ENCODE results near the gene VIP.
"Not testable (repeated sequence)": the region's sequence is repeated elsewhere in the genome, so short reads cannot be mapped to it uniquely, and the experiment has no call there.

The VIP gene

GRCh38 chr6:152750694-152751093 lies at the start of gene VIP:
VIP (plus strand) TSS chr6:152750797; CDS start chr6:152752178, 1,381 bp downstream.
- Histone ChIP-seq H3K9ac (ENCODE audit: low read depth, low read length) (no peak within 1 kb of the TSS), H3K27ac (ENCODE audit: low read depth, low read length) (no peak within 1 kb of the TSS), H3K36me3 (ENCODE audit: control insufficient read depth, insufficient read depth, low read length) (no peaks in the 10 kb centered on the region), H3K4me3 (ENCODE audit: low read depth, low read length) (no peak within 1 kb of the TSS), H3K4me1 (ENCODE audit: control insufficient read depth, insufficient read depth, low read length) (peaks cover 16% of the 10 kb centered on the region), H3K9me3 (ENCODE audit: control insufficient read depth, insufficient read depth, low read length) (no peaks in the 10 kb centered on the region), H3K27me3 (ENCODE audit: control insufficient read depth, insufficient read depth, low read length) (no peaks in the 10 kb centered on the region)

GRCh38 chr6:152701081-152701862 lies 49.3 kb upstream of the VIP start:
- no peaks in the 10 kb centered on the region for H3K9me3 ChIP-seq (ENCODE audit: control insufficient read depth, insufficient read depth, low read length)
- peak overlapping the region; percentile 8; the same call in 1 of the 2 replicates for H3K9ac ChIP-seq (ENCODE audit: low read depth, low read length)
- no peak overlapping the region for H3K27ac ChIP-seq (ENCODE audit: low read depth, low read length)
- H3K4me3 ChIP-seq (ENCODE audit: low read depth, low read length), result no peak overlapping the region
- H3K36me3 ChIP-seq (ENCODE audit: control insufficient read depth, insufficient read depth, low read length), result no peaks in the 10 kb centered on the region
- peaks cover 16% of the 10 kb centered on the region for H3K4me1 ChIP-seq (ENCODE audit: control insufficient read depth, insufficient read depth, low read length)
- no peaks in the 10 kb centered on the region for H3K27me3 ChIP-seq (ENCODE audit: control insufficient read depth, insufficient read depth, low read length)

DNA sequence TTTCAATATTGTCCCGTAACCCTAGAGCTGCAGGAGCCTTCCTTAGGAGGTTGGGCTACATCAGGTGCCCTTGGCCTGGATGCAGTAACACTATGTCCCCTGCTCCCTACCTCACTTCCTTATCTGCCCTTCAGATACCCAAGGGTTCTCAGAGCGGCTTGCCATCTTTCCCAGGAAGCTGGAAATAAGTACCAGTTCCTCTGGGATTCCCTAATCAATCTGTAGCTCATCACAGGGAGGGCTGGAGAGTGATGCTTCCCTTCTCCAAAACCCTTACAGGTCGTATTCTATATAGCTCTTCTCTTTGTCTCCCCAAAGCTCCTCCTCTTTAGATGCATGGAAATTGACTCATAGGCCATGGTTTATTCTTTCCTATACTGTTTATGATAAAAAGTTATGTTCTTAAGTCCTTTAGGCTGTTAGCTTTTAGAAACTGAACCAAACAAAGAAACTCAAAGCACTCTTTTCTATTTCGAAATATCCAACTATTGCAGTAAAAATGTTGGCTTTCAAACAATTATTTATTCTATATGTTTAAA lies 48.7 kb upstream of the VIP start:
- H3K27me3 ChIP-seq (ENCODE audit: control insufficient read depth, insufficient read depth, low read length), result no peaks in the 10 kb centered on the region
- no peaks in the 10 kb centered on the region for H3K9me3 ChIP-seq (ENCODE audit: control insufficient read depth, insufficient read depth, low read length)
- no peak overlapping the region for H3K4me3 ChIP-seq (ENCODE audit: low read depth, low read length)
- no peaks in the 10 kb centered on the region for H3K36me3 ChIP-seq (ENCODE audit: control insufficient read depth, insufficient read depth, low read length)
- H3K27ac ChIP-seq (ENCODE audit: low read depth, low read length), result no peak overlapping the region
- H3K9ac ChIP-seq (ENCODE audit: low read depth, low read length), result no peak overlapping the region
- peaks cover 16% of the 10 kb centered on the region for H3K4me1 ChIP-seq (ENCODE audit: control insufficient read depth, insufficient read depth, low read length)

DNA sequence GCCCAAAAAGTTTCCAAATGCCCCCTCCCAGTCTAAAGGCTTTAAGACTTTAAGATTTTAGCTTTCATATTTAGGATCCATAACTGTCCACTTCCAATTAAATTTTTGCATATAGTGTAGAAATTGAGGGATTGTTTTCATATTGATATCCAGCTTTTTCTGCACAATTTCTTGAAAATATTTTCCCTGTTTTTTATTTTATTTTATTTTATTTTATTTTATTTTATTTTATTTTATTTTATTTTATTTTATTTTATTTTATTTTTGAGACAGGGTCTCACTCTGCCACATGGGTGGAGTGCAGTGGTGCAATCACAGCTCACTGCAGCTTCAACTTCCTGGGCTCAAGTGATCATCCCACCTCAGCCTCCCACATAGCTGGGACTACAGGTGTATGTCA lies 46.8 kb upstream of the VIP start:
- not testable (repeated sequence) for H3K27me3 ChIP-seq (ENCODE audit: control insufficient read depth, insufficient read depth, low read length); H3K36me3 ChIP-seq (ENCODE audit: control insufficient read depth, insufficient read depth, low read length); H3K9me3 ChIP-seq (ENCODE audit: control insufficient read depth, insufficient read depth, low read length); H3K9ac ChIP-seq (ENCODE audit: low read depth, low read length); H3K4me3 ChIP-seq (ENCODE audit: low read depth, low read length); H3K27ac ChIP-seq (ENCODE audit: low read depth, low read length)
- peaks cover 16% of the 10 kb centered on the region for H3K4me1 ChIP-seq (ENCODE audit: control insufficient read depth, insufficient read depth, low read length)

GRCh38 chr6:152705327-152705726 lies 45.3 kb upstream of the VIP start:
- Histone ChIP-seq H3K9ac (ENCODE audit: low read depth, low read length) (no peak overlapping the region), H3K27ac (ENCODE audit: low read depth, low read length) (no peak overlapping the region), H3K36me3 (ENCODE audit: control insufficient read depth, insufficient read depth, low read length) (no peaks in the 10 kb centered on the region), H3K27me3 (ENCODE audit: control insufficient read depth, insufficient read depth, low read length) (no peaks in the 10 kb centered on the region), H3K9me3 (ENCODE audit: control insufficient read depth, insufficient read depth, low read length) (peaks cover 7% of the 10 kb centered on the region; the same call in 1 of the 2 replicates), H3K4me3 (ENCODE audit: low read depth, low read length) (no peak overlapping the region), H3K4me1 (ENCODE audit: control insufficient read depth, insufficient read depth, low read length) (peaks cover 14% of the 10 kb centered on the region)

- Histone ChIP-seq H3K9ac (ENCODE audit: low read depth, low read length) (no peak overlapping the region), H3K27me3 (ENCODE audit: control insufficient read depth, insufficient read depth, low read length) (no peaks in the 10 kb centered on the region), H3K4me1 (ENCODE audit: control insufficient read depth, insufficient read depth, low read length) (peaks cover 5% of the 10 kb centered on the region; the same call in 1 of the 2 replicates), H3K27ac (ENCODE audit: low read depth, low read length) (no peak overlapping the region), H3K4me3 (ENCODE audit: low read depth, low read length) (no peak overlapping the region), H3K9me3 (ENCODE audit: control insufficient read depth, insufficient read depth, low read length) (no peaks in the 10 kb centered on the region), H3K36me3 (ENCODE audit: control insufficient read depth, insufficient read depth, low read length) (no peaks in the 10 kb centered on the region)
Measured at GRCh38 chr6:152716322-152716721, 34.3 kb upstream of the VIP start.

DNA sequence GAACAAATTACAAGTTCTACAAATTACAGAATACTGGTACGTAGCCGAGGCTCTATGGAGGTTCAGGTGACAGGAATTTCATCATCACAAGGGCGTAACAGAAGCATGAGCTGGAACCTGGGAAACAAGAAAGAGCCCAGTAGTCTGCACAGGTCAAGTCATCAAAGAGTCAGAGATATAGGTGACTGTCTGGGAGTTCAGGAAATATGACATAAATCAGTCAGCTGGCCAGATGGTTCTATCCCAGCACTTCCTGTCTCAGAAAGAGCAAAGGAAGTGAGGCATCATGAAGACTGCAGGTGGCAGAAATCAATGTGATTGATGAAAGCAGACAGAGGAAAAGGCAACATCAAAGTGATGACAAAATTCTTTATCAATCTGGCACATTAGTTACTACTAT lies 29.6 kb upstream of the VIP start:
- H3K9ac ChIP-seq (ENCODE audit: low read depth, low read length), result no peak overlapping the region
- H3K4me1 ChIP-seq (ENCODE audit: control insufficient read depth, insufficient read depth, low read length), result peaks cover 5% of the 10 kb centered on the region; the same call in 1 of the 2 replicates
- H3K27ac ChIP-seq (ENCODE audit: low read depth, low read length), result no peak overlapping the region
- H3K27me3 ChIP-seq (ENCODE audit: control insufficient read depth, insufficient read depth, low read length), result no peaks in the 10 kb centered on the region
- H3K9me3 ChIP-seq (ENCODE audit: control insufficient read depth, insufficient read depth, low read length), result no peaks in the 10 kb centered on the region
- no peaks in the 10 kb centered on the region for H3K36me3 ChIP-seq (ENCODE audit: control insufficient read depth, insufficient read depth, low read length)
- H3K4me3 ChIP-seq (ENCODE audit: low read depth, low read length), result no peak overlapping the region

DNA sequence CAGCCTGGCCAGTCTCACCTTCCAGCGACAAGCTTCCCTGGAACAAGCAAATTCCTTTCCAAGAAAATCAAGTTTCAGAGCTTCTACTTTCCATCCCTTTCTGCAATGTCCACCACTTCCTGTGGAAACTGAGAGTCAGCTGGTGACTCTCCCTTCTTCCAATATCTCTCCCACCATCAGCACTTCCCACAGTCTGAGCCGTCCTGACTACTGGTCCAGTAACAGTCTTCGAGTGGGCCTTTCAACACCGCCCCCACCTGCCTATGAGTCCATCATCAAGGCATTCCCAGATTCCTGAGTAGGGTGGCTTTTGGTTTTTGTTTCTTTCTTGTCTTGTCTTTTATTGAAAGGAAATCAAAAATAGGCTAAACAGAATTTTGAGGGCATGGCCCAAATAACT lies 28.6 kb upstream of the VIP start:
- Histone ChIP-seq H3K9ac (ENCODE audit: low read depth, low read length) (no peak overlapping the region), H3K36me3 (ENCODE audit: control insufficient read depth, insufficient read depth, low read length) (no peaks in the 10 kb centered on the region), H3K27ac (ENCODE audit: low read depth, low read length) (no peak overlapping the region), H3K9me3 (ENCODE audit: control insufficient read depth, insufficient read depth, low read length) (no peaks in the 10 kb centered on the region), H3K27me3 (ENCODE audit: control insufficient read depth, insufficient read depth, low read length) (no peaks in the 10 kb centered on the region), H3K4me3 (ENCODE audit: low read depth, low read length) (no peak overlapping the region), H3K4me1 (ENCODE audit: control insufficient read depth, insufficient read depth, low read length) (peaks cover 4% of the 10 kb centered on the region; the same call in 1 of the 2 replicates)

- no peak overlapping the region for H3K27ac ChIP-seq (ENCODE audit: low read depth, low read length)
- no peaks in the 10 kb centered on the region for H3K4me1 ChIP-seq (ENCODE audit: control insufficient read depth, insufficient read depth, low read length)
- H3K4me3 ChIP-seq (ENCODE audit: low read depth, low read length), result no peak overlapping the region
- no peak overlapping the region for H3K9ac ChIP-seq (ENCODE audit: low read depth, low read length)
- no peaks in the 10 kb centered on the region for H3K36me3 ChIP-seq (ENCODE audit: control insufficient read depth, insufficient read depth, low read length)
- H3K9me3 ChIP-seq (ENCODE audit: control insufficient read depth, insufficient read depth, low read length), result no peaks in the 10 kb centered on the region
- H3K27me3 ChIP-seq (ENCODE audit: control insufficient read depth, insufficient read depth, low read length), result no peaks in the 10 kb centered on the region
Measured at GRCh38 chr6:152723398-152723797, 27.2 kb upstream of the VIP start.

GRCh38 chr6:152726313-152726712 lies 24.3 kb upstream of the VIP start:
- H3K36me3 ChIP-seq (ENCODE audit: control insufficient read depth, insufficient read depth, low read length), result no peaks in the 10 kb centered on the region
- H3K27ac ChIP-seq (ENCODE audit: low read depth, low read length), result no peak overlapping the region
- no peak overlapping the region for H3K4me3 ChIP-seq (ENCODE audit: low read depth, low read length)
- H3K9me3 ChIP-seq (ENCODE audit: control insufficient read depth, insufficient read depth, low read length), result no peaks in the 10 kb centered on the region
- no peak overlapping the region for H3K9ac ChIP-seq (ENCODE audit: low read depth, low read length)
- H3K4me1 ChIP-seq (ENCODE audit: control insufficient read depth, insufficient read depth, low read length), result no peaks in the 10 kb centered on the region
- no peaks in the 10 kb centered on the region for H3K27me3 ChIP-seq (ENCODE audit: control insufficient read depth, insufficient read depth, low read length)

DNA sequence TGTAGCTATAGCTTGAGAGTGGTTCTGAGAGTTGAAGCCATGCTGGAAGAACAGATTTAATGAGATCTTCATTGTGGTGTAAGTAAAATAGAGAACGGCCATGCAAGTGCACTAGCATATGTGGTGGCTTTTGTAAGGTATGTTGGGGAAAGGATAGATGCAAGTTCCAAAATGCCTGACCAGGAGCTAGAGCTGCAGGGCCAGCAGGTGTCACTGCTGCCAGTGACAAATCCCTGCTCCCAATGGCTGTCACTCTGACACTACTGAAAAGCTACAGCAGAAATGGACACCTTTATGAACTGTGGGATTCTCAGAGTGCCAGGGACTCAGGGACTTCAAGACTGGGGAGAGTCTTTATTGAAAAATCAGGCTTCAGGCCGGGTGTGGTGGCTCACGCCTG lies 23.1 kb upstream of the VIP start:
- Histone ChIP-seq H3K9ac (ENCODE audit: low read depth, low read length) (no peak overlapping the region), H3K36me3 (ENCODE audit: control insufficient read depth, insufficient read depth, low read length) (no peaks in the 10 kb centered on the region), H3K4me3 (ENCODE audit: low read depth, low read length) (no peak overlapping the region), H3K4me1 (ENCODE audit: control insufficient read depth, insufficient read depth, low read length) (no peaks in the 10 kb centered on the region), H3K9me3 (ENCODE audit: control insufficient read depth, insufficient read depth, low read length) (no peaks in the 10 kb centered on the region), H3K27me3 (ENCODE audit: control insufficient read depth, insufficient read depth, low read length) (no peaks in the 10 kb centered on the region), H3K27ac (ENCODE audit: low read depth, low read length) (no peak overlapping the region)

Data from HUES48 (cell line).